HL-60 (cell line): Measurements from ENCODE around the gene SAMSN1.

Experiments used
- CTCF ChIP-seq: IDR thresholded peaks from one replicate; pipeline ENCODE4 v1.5.1; 2011; ENCODE audit warnings: low read length, control low read depth, inconsistent platforms; ENCODE audit not compliant: insufficient read depth
- POLR2AphosphoS5 ChIP-seq: IDR thresholded peaks from 2 replicates; pipeline ENCODE4 v1.6.1; 2012; ENCODE audit warnings: low read depth
- SPI1 ChIP-seq: IDR thresholded peaks from 2 replicates; pipeline ENCODE4 v1.6.1; 2012; ENCODE audit warnings: low read depth, mild to moderate bottlenecking, borderline replicate concordance

GRCh38 chr21:14499316-14499715, 46.8 kb downstream of the SAMSN1 start:
- TF ChIP-seq CTCF: no peak
- TF ChIP-seq SPI1: no peak
- no peak for TF ChIP-seq POLR2AphosphoS5
